CD8-positive, alpha-beta memory T cell (primary cell): Measurements from ENCODE around the gene ASTN2. TPM values are rescaled to one million over a fixed set of nuclear protein-coding genes. Genes with fewer than 3 reads are reported as not detected.
A peak's percentile ranks its signal among the peaks of the same experiment; 100 is the strongest.

Experiments used
- CTCF ChIA-PET: fragments of 350-600 bp; sonication (Branson Sonifier 250); formaldehyde crosslinking; loops from one replicate; lab custom pipeline; 2021; ENCODE audit warnings: antibody characterized with exemption; lab: Charles Lee
- POLR2A ChIA-PET: fragments of 350-600 bp; sonication (Branson Sonifier 250); formaldehyde crosslinking; loops from one replicate; lab custom pipeline; 2021; ENCODE audit warnings: antibody characterized with exemption; lab: Charles Lee
- DNase-seq, 5 donors: peaks; one replicate each; pipeline versions ENCODE4 v3.0.0 to v3.0.0-alpha.2; 2020 to 2022; ENCODE audit warnings: mixed read lengths in 1 of 5
- H3K27ac ChIP-seq: one replicate; pipeline ENCODE4 v1.7.0; 2013; ENCODE audit warnings: low read depth, mild to moderate bottlenecking, low read length, moderate library complexity
- H3K27me3 ChIP-seq: 2 replicates; pipeline ENCODE4 v1.7.0; 2013; ENCODE audit warnings: low read length, mild to moderate bottlenecking; ENCODE audit not compliant: insufficient read depth, poor library complexity, severe bottlenecking
- H3K36me3 ChIP-seq: 2 replicates; pipeline ENCODE4 v1.7.0; 2013; ENCODE audit warnings: mild to moderate bottlenecking, low read length, moderate library complexity; ENCODE audit not compliant: insufficient read depth
- H3K4me1 ChIP-seq: 2 replicates; pipeline ENCODE4 v1.7.0; 2013; ENCODE audit warnings: mild to moderate bottlenecking, low read length, moderate library complexity; ENCODE audit not compliant: insufficient read depth
- H3K4me3 ChIP-seq: 2 replicates; pipeline ENCODE4 v1.7.0; 2013; ENCODE audit warnings: mild to moderate bottlenecking, low read length
- H3K9me3 ChIP-seq: 2 replicates; pipeline ENCODE4 v1.7.0; 2013; ENCODE audit warnings: mild to moderate bottlenecking, low read length
- H3K27ac Mint-ChIP-seq, 8 donors: one replicate each; pipeline ENCODE4 v1.8.0; 2020 to 2021; ENCODE audit warnings: mixed read lengths in 8 of 8, mild to moderate bottlenecking in 6 of 8, inconsistent platforms in 3 of 8, moderate library complexity in 3 of 8
- H3K27me3 Mint-ChIP-seq, 2 donors: one replicate each; pipeline ENCODE4 v1.8.0; 2020 to 2021; ENCODE audit warnings: mixed read lengths in 2 of 2, mild to moderate bottlenecking in 1 of 2, moderate library complexity in 1 of 2
- H3K36me3 Mint-ChIP-seq, 3 donors: one replicate each; pipeline ENCODE4 v1.8.0; 2020 to 2021; ENCODE audit warnings: mixed read lengths in 3 of 3, inconsistent platforms in 1 of 3, mild to moderate bottlenecking in 1 of 3
- H3K4me1 Mint-ChIP-seq, 3 donors: one replicate each; pipeline ENCODE4 v1.8.0; 2020 to 2021; ENCODE audit warnings: mixed read lengths in 3 of 3, inconsistent platforms in 1 of 3, mild to moderate bottlenecking in 1 of 3
- H3K4me3 Mint-ChIP-seq, 7 donors: one replicate each; pipeline ENCODE4 v1.8.0; 2020 to 2021; ENCODE audit warnings: mixed read lengths in 7 of 7, mild to moderate bottlenecking in 6 of 7, moderate library complexity in 4 of 7, inconsistent platforms in 2 of 7
- H3K9me3 Mint-ChIP-seq, 5 donors: one replicate each; pipeline ENCODE4 v1.8.0; 2020 to 2022; ENCODE audit warnings: mixed read lengths in 5 of 5, mild to moderate bottlenecking in 3 of 5, moderate library complexity in 2 of 5, inconsistent platforms in 1 of 5
- polyA plus RNA-seq: library from polyadenylated mRNA; unstranded; fragments of 300-500 nt; fragmentation: Illumina TruSeq; gene quantifications from one replicate; pipeline ENCODE4 v1.2.3, GENCODE V29; 2021
- total RNA-seq, 2 experiments: library from RNA; stranded (reverse); gene quantifications; one replicate each; pipeline ENCODE4 v1.2.3, GENCODE V29; 2021

The ASTN2 gene
- total and polyA plus RNA-seq, 3 experiments from 2014 or later: 4.1 to 4.8 (median 4.2) TPM

DNA sequence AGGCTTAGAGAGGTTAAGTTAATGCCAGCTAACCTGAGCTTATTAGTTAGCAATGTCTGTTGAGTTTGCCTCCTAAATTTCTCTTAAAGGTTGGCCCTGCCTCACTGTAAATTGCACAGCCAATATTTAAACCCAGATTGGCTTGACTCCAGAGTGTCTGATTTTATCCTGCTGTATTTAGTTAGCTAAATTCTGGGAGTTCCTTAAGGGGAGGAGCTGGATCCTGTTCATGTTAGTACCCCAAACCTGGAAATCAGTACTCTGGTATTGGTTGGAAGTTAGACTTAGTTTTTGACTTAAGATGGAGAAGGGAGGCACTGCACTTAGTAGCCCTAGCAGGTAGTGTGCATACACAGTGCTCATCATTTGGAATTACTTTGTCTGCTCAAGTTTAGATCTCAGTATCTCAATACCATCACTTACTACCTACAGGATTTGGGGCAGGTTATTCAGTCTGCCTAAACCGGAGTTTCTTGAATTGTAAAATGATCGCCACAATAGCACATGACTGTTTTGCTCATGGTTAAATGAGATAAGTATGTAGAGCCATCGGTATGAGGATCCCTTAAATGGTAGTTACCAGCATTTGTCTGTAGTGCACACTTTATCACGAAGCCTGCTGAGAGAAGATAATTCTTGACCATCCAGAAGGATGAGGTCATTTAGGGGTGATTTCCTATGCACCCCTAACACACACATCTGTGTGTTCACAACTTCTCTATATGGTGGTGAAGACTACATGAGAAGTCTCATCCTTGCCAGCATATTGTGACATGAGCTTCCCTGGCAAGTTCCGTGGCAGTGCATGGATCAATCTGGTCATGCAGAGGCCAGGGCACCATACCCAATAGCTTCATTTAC, 992.5 kb downstream of the ASTN2 start:
- peaks cover 12 to 35% (median 15%) of the 10 kb centered on the region in 3 donors for H3K36me3 Mint-ChIP-seq
- Histone ChIP-seq H3K4me1 (no peaks in the 10 kb centered on the region), H3K9me3 (no peaks in the 10 kb centered on the region), H3K27me3 (no peaks in the 10 kb centered on the region), H3K27ac (peak overlapping the region; percentile 31), H3K4me3 (no peak overlapping the region), H3K36me3 (no peaks in the 10 kb centered on the region)
- H3K4me3 Mint-ChIP-seq: no peak overlapping the region
- ChIA-PET CTCF (no interaction called here), POLR2A (no interaction called here)
- H3K27me3 Mint-ChIP-seq: no peaks in the 10 kb centered on the region
- H3K4me1 Mint-ChIP-seq: no peaks in the 10 kb centered on the region
- H3K9me3 Mint-ChIP-seq: no peaks in the 10 kb centered on the region
- no peak for DNase-seq
- H3K27ac Mint-ChIP-seq: no peak overlapping the region

DNA sequence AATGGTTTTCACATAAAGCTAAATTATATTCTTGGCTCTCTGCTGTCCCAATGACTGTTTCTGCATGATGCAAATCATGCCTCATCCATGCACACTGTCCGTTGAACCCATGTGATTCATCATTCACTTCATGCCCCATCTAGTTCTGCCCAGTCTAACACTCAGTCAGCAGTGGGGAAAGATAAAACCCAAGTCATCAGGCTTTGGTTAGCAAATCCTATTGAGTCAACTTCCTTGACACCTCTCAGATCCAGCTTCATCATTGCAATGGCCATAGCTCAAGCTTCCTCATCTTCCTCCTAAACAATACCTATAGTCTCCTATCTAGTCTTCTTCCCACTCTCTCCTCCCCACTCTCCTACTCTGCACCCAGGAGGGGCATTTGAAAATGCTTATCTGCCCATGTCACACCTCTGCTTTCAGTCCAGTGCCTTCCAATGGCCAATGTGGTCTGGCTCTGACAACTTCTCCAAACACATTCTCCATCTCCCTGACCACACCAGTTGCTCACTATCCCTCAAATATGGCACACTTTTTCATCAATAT, 993.8 kb downstream of the ASTN2 start:
- POLR2A ChIA-PET: no interaction called here
- H3K27me3 ChIP-seq: no peaks in the 10 kb centered on the region
- no peak for DNase-seq
- no peaks in the 10 kb centered on the region for H3K9me3 ChIP-seq
- H3K4me1 ChIP-seq: no peaks in the 10 kb centered on the region
- H3K4me3 ChIP-seq: no peak overlapping the region
- CTCF ChIA-PET: no interaction called here
- peaks cover 9 to 26% (median 16%) of the 10 kb centered on the region in 3 donors for H3K36me3 Mint-ChIP-seq
- no peak overlapping the region for H3K27ac Mint-ChIP-seq
- H3K4me1 Mint-ChIP-seq: no peaks in the 10 kb centered on the region
- no peaks in the 10 kb centered on the region for H3K27me3 Mint-ChIP-seq
- H3K9me3 Mint-ChIP-seq: no peaks in the 10 kb centered on the region
- H3K4me3 Mint-ChIP-seq: no peak overlapping the region
- no peak overlapping the region for H3K27ac ChIP-seq
- H3K36me3 ChIP-seq: no peaks in the 10 kb centered on the region

DNA sequence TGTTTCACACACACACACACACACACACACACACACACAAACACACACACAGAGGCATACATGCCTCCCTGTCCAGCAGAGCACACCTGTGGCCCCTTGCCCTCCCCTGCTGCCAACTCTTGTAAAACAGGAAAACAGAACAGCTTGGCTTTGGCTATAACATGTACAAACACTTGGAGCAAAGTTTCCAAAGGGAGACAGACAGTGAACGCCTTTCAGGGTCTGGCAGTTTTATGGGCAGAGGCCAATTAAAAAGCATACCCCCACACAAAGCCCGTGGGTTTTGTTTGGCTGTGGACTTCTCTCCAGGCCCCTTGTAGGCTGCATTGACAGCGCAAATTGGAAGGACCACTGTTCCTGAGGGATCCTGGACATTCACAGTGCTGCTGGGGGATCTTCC, 995.7 kb downstream of the ASTN2 start:
- Histone ChIP-seq H3K36me3 (no peaks in the 10 kb centered on the region), H3K27ac (no peak overlapping the region), H3K4me1 (no peaks in the 10 kb centered on the region), H3K27me3 (no peaks in the 10 kb centered on the region), H3K9me3 (no peaks in the 10 kb centered on the region), H3K4me3 (no peak overlapping the region)
- H3K27ac Mint-ChIP-seq: peak overlapping the region in 1 of 8 donors; percentile 52
- no peaks in the 10 kb centered on the region for H3K4me1 Mint-ChIP-seq
- DNase-seq: no peak
- peaks cover 5 to 21% (median 16%) of the 10 kb centered on the region in 3 donors for H3K36me3 Mint-ChIP-seq
- H3K4me3 Mint-ChIP-seq: no peak overlapping the region
- no peaks in the 10 kb centered on the region for H3K9me3 Mint-ChIP-seq
- no peaks in the 10 kb centered on the region for H3K27me3 Mint-ChIP-seq
- ChIA-PET CTCF (no interaction called here), POLR2A (no interaction called here)

DNA sequence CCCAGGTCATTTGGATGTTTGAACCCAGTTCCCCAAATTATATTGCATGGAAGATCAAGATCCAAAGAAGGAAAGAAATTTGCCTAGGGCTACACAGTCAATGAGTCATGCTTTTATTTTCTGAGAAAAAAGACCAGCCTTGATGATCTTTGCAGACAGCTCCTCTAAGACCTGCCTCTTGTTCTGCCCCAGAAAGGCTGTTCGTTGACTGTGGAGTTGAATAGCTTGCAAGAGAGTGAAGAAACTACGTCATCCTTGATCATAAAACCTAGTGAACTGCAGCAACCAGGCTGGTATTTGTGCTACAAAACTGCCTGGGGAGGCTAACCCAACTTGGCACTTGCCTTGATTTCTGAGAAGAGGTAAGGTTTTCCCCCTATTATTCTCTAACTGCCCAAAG, 997.4 kb downstream of the ASTN2 start:
- H3K27ac ChIP-seq: no peak overlapping the region
- no peak for DNase-seq
- ChIA-PET CTCF (no interaction called here), POLR2A (no interaction called here)
- H3K27me3 Mint-ChIP-seq: no peaks in the 10 kb centered on the region
- no peaks in the 10 kb centered on the region for H3K4me1 ChIP-seq
- no peaks in the 10 kb centered on the region for H3K9me3 Mint-ChIP-seq
- H3K36me3 Mint-ChIP-seq: peaks cover 5 to 18% (median 14%) of the 10 kb centered on the region in 3 donors
- H3K4me1 Mint-ChIP-seq: no peaks in the 10 kb centered on the region
- no peaks in the 10 kb centered on the region for H3K9me3 ChIP-seq
- H3K27me3 ChIP-seq: no peaks in the 10 kb centered on the region
- H3K4me3 ChIP-seq: no peak overlapping the region
- H3K4me3 Mint-ChIP-seq: no peak overlapping the region
- no peaks in the 10 kb centered on the region for H3K36me3 ChIP-seq
- no peak overlapping the region for H3K27ac Mint-ChIP-seq

DNA sequence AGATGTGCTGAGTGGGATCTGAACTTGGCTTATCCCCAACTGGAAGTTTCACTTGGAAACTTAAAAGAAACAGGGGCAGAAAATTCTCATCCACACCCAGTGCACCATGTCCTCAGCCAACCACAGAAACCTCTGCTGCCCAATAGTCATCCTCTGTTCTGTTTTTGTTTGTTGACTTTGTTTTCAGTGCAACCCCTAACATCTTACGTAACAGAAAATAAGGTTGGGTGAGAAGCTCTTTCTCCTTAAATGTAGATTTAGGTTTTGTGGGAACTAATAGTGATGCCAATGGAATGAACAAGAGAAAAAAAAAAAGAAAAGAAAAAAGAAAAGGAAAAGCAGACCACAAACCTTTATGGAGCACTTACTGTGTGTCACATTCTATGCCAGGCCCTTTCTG, 998.4 kb downstream of the ASTN2 start:
- Mint-ChIP-seq H3K4me3 (no peak overlapping the region), H3K27me3 (no peaks in the 10 kb centered on the region), H3K27ac (no peak overlapping the region), H3K9me3 (no peaks in the 10 kb centered on the region), H3K4me1 (no peaks in the 10 kb centered on the region), H3K36me3 (peaks cover 5 to 16% (median 14%) of the 10 kb centered on the region in 3 donors)
- Histone ChIP-seq H3K27ac (no peak overlapping the region), H3K36me3 (no peaks in the 10 kb centered on the region), H3K27me3 (no peaks in the 10 kb centered on the region), H3K4me1 (no peaks in the 10 kb centered on the region), H3K4me3 (no peak overlapping the region), H3K9me3 (no peaks in the 10 kb centered on the region)
- CTCF ChIA-PET: no interaction called here
- DNase-seq: no peak
- POLR2A ChIA-PET: no interaction called here

DNA sequence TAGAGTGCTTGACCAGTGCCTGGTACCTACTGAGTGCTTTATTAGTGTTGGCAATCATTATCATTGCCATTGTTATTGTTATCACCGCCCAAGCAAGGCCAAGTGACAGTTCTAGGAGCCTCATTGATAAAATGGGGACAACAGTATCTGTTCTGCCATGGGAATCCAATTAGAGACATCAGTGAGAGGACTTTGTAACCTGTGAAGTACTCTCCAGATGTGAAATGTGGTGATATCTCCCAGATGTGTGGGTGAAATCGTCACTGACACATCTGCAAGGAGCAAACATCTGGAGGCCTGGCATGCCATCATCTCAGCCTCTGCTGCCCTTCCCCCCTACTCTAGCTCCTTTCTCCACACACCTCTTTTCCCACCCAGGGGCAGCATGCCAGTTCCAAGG, 1000.5 kb downstream of the ASTN2 start:
- H3K4me1 ChIP-seq: no peaks in the 10 kb centered on the region
- POLR2A ChIA-PET: no interaction called here
- Mint-ChIP-seq H3K36me3 (peaks cover 0 to 13% (median 9%) of the 10 kb centered on the region in 3 donors), H3K4me3 (no peak overlapping the region), H3K27ac (no peak overlapping the region), H3K27me3 (no peaks in the 10 kb centered on the region), H3K4me1 (no peaks in the 10 kb centered on the region), H3K9me3 (no peaks in the 10 kb centered on the region)
- CTCF ChIA-PET: no interaction called here
- no peak overlapping the region for H3K4me3 ChIP-seq
- H3K9me3 ChIP-seq: no peaks in the 10 kb centered on the region
- H3K36me3 ChIP-seq: no peaks in the 10 kb centered on the region
- no peak overlapping the region for H3K27ac ChIP-seq
- H3K27me3 ChIP-seq: no peaks in the 10 kb centered on the region
- DNase-seq: no peak

DNA sequence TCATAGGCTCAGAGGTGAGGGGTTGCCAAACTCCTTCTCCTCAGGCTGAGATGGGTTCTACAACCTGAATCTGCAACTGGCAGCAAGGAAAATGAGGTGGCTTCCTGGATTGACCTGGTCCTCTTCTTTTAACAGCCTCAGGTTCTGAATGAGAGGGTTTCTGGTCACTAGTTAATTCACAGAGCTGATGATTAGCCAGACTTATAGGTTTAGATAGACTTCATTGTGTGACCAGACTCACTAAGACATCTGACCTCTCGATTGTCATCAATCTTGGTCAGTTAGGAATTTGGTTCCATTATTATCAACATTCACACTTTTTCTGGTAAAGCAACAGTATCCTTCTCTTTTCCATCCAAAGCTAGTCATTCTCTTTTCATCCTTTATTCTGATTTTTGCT, 1003.4 kb downstream of the ASTN2 start:
- Mint-ChIP-seq H3K4me3 (no peak overlapping the region), H3K9me3 (no peaks in the 10 kb centered on the region), H3K36me3 (peaks cover 0 to 29% (median 7%) of the 10 kb centered on the region in 3 donors), H3K4me1 (no peaks in the 10 kb centered on the region), H3K27me3 (peaks cover 0 to 1% of the 10 kb centered on the region in 2 donors), H3K27ac (no peak overlapping the region)
- ChIA-PET POLR2A (no interaction called here), CTCF (no interaction called here)
- Histone ChIP-seq H3K9me3 (no peaks in the 10 kb centered on the region), H3K27me3 (no peaks in the 10 kb centered on the region), H3K4me1 (no peaks in the 10 kb centered on the region), H3K36me3 (no peaks in the 10 kb centered on the region), H3K27ac (no peak overlapping the region), H3K4me3 (no peak overlapping the region)
- no peak for DNase-seq

DNA sequence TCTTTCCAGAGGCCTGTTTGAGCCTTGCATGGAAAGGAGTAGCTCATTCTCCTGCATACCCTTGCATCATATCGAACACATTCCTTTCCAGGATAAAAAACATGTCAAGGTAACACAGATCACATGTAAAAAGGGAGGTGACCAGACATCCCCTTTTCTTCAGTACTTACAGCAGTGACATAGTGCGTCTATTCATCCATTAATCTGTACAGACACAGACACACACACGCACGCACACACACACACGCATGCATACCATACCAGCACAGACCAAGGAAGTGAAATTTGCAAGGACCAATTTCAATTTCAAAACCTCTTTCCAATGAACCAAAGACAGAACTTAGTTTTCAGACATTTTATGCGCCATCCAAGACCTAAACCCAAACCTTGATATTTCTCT, 1005.2 kb downstream of the ASTN2 start:
- H3K4me3 Mint-ChIP-seq: no peak overlapping the region
- Histone ChIP-seq H3K27ac (no peak overlapping the region), H3K9me3 (no peaks in the 10 kb centered on the region), H3K27me3 (no peaks in the 10 kb centered on the region), H3K4me1 (no peaks in the 10 kb centered on the region), H3K4me3 (no peak overlapping the region), H3K36me3 (no peaks in the 10 kb centered on the region)
- CTCF ChIA-PET: interaction anchor here (1.2 kb wide), 1 partner anchor 17 kb away, joined by 3 read pairs; no protein-coding TSS in a partner anchor
- no peak for DNase-seq
- no peaks in the 10 kb centered on the region for H3K9me3 Mint-ChIP-seq
- H3K4me1 Mint-ChIP-seq: no peaks in the 10 kb centered on the region
- POLR2A ChIA-PET: no interaction called here
- peaks cover 0 to 32% (median 7%) of the 10 kb centered on the region in 3 donors for H3K36me3 Mint-ChIP-seq
- peaks cover 0 to 1% of the 10 kb centered on the region in 2 donors for H3K27me3 Mint-ChIP-seq
- H3K27ac Mint-ChIP-seq: no peak overlapping the region
